ENCODE measurements around the gene MOCS3.

GRCh38 chr20:51005214-51005613 is 46.6 kb downstream of the MOCS3 start:
- TF ChIP-seq POLR2AphosphoS5 (IDR thresholded peaks at IDR 0.05) (no peak), CTCF (IDR thresholded peaks at IDR 0.05) (no peak)
